MM.1S (cell line): ENCODE data around the gene DMRT2.

Experiments used
- DNase-seq: peaks from one replicate; pipeline ENCODE4 v3.0.0-alpha.2; 2015
- H2AFZ ChIP-seq: fragments of 300-600 bp; sonication (generic); 2 replicates; pipeline ENCODE4 v1.6.0; 2016; ENCODE audit warnings: antibody characterized with exemption, low read length
- H3F3A ChIP-seq: fragments of 300-600 bp; sonication (generic); 2 replicates; pipeline ENCODE4 v1.6.1; 2016; ENCODE audit warnings: mild to moderate bottlenecking, antibody characterized with exemption, low read length, moderate library complexity, mixed read lengths; ENCODE audit not compliant: insufficient read depth
- H3K27ac ChIP-seq: fragments of 300-600 bp; sonication (generic); 2 replicates; pipeline ENCODE4 v1.5.1; 2016; ENCODE audit warnings: mild to moderate bottlenecking, low read length
- H3K27me3 ChIP-seq: fragments of 300-600 bp; sonication (generic); replicated peaks from 2 replicates; pipeline ENCODE4 v1.6.0; 2016; ENCODE audit warnings: low read length; ENCODE audit not compliant: insufficient read depth
- H3K36me3 ChIP-seq: fragments of 300-600 bp; sonication (generic); replicated peaks from 2 replicates; pipeline ENCODE4 v1.6.1; 2016; ENCODE audit warnings: mild to moderate bottlenecking, low read length, mixed read lengths; ENCODE audit not compliant: insufficient read depth
- H3K4me1 ChIP-seq: fragments of 300-600 bp; sonication (generic); 2 replicates; pipeline ENCODE4 v1.6.1; 2016; ENCODE audit warnings: low read length, mixed read lengths
- H3K4me2 ChIP-seq: fragments of 300-600 bp; sonication (generic); 2 replicates; pipeline ENCODE4 v1.6.0; 2016; ENCODE audit warnings: low read depth, low read length
- H3K4me3 ChIP-seq: fragments of 300-600 bp; sonication (generic); 2 replicates; pipeline ENCODE4 v1.5.1; 2016; ENCODE audit warnings: low read length, mixed read lengths
- H3K79me2 ChIP-seq: fragments of 300-600 bp; sonication (generic); 2 replicates; pipeline ENCODE4 v1.6.1; 2016; ENCODE audit warnings: mixed run types, low read length, mixed read lengths
- H3K9ac ChIP-seq: fragments of 300-600 bp; sonication (generic); 2 replicates; pipeline ENCODE4 v1.6.1; 2016; ENCODE audit warnings: low read length, mixed read lengths
- H3K9me2 ChIP-seq: fragments of 300-600 bp; sonication (generic); replicated peaks from 2 replicates; pipeline ENCODE4 v1.6.1; 2016; ENCODE audit warnings: mild to moderate bottlenecking, low read length, mixed read lengths; ENCODE audit not compliant: insufficient read depth
- H3K9me3 ChIP-seq: fragments of 300-600 bp; sonication (generic); replicated peaks from 2 replicates; pipeline ENCODE4 v1.6.1; 2016; ENCODE audit warnings: mild to moderate bottlenecking, low read length, mixed read lengths; ENCODE audit not compliant: insufficient read depth
- H4K20me1 ChIP-seq: fragments of 300-600 bp; sonication (generic); 2 replicates; pipeline ENCODE4 v1.6.1; 2016; ENCODE audit warnings: mild to moderate bottlenecking, low read length, moderate library complexity, mixed read lengths; ENCODE audit not compliant: insufficient read depth
- EZH2 ChIP-seq: fragments of 300-600 bp; sonication (generic); optimal IDR thresholded peaks from 2 replicates; pipeline ENCODE3; 2017; ENCODE audit warnings: low read depth, mild to moderate bottlenecking, antibody characterized with exemption, low read length, mixed read lengths
- EZH2phosphoT487 ChIP-seq: fragments of 300-600 bp; sonication (generic); IDR thresholded peaks from 2 replicates; pipeline ENCODE4 v1.6.1; 2018; ENCODE audit warnings: antibody characterized with exemption, low read length
- TF ChIP-seq, protein P1 (sequence below): fragments of 300-600 bp; sonication (generic); IDR thresholded peaks from 2 replicates; pipeline ENCODE4 v1.5.1; 2016; ENCODE audit warnings: antibody characterized with exemption, low read length, mixed read lengths

DMRT2 gene

DNA sequence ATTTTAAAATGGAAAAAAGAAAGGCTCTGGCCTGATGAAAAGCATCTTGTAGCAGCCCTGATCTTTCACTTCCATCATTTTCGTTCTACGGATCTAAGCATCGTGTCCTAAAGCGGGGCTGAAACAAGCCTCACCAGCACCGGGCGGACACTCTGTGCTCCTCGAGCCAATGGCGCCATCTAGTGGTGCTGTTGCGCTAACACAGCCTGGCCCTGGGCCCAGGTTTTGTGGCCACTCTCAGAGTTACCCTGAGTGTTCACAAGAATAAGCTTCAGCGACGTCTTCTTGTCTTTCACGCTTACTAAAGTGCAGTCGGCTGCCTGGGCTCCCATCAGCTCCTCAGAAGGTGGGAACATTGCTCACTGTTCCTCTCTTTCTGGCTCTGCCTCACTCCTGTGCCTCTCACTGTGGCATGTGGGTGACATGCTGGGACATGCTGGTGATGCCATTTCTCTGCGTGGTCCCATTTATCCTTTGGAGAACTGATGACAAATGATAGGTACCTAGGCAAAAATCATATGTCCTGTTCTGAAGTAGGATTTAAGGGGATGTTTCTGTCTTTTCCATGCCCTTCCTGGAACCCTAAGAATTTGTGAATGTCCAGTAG, 41.0 kb upstream of the DMRT2 start:
- no peak overlapping the region for H3K4me3 ChIP-seq
- peaks cover 16% of the 10 kb centered on the region for H3K4me1 ChIP-seq
- no peaks in the 10 kb centered on the region for H4K20me1 ChIP-seq
- no peaks in the 10 kb centered on the region for H3K9me2 ChIP-seq
- H3K36me3 ChIP-seq: no peaks in the 10 kb centered on the region
- DNase-seq: peak; percentile 87
- no peaks in the 10 kb centered on the region for H3K9me3 ChIP-seq
- no peaks in the 10 kb centered on the region for H3K79me2 ChIP-seq
- H3F3A ChIP-seq: 0 out of 2 replicates have a peak, but pooled peaks cover 3% of the 10 kb centered on the region
- TF ChIP-seq, protein P1, sequence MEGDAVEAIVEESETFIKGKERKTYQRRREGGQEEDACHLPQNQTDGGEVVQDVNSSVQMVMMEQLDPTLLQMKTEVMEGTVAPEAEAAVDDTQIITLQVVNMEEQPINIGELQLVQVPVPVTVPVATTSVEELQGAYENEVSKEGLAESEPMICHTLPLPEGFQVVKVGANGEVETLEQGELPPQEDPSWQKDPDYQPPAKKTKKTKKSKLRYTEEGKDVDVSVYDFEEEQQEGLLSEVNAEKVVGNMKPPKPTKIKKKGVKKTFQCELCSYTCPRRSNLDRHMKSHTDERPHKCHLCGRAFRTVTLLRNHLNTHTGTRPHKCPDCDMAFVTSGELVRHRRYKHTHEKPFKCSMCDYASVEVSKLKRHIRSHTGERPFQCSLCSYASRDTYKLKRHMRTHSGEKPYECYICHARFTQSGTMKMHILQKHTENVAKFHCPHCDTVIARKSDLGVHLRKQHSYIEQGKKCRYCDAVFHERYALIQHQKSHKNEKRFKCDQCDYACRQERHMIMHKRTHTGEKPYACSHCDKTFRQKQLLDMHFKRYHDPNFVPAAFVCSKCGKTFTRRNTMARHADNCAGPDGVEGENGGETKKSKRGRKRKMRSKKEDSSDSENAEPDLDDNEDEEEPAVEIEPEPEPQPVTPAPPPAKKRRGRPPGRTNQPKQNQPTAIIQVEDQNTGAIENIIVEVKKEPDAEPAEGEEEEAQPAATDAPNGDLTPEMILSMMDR: peak; percentile 99
- TF ChIP-seq EZH2: no peak
- peak overlapping the region; percentile 2; the same call in 1 of the 2 replicates for H3K4me2 ChIP-seq
- peak overlapping the region; percentile 54; the same call in 1 of the 2 replicates for H2AFZ ChIP-seq
- no peaks in the 10 kb centered on the region for H3K27me3 ChIP-seq
- no peak overlapping the region for H3K27ac ChIP-seq
- no peak overlapping the region for H3K9ac ChIP-seq

DNA sequence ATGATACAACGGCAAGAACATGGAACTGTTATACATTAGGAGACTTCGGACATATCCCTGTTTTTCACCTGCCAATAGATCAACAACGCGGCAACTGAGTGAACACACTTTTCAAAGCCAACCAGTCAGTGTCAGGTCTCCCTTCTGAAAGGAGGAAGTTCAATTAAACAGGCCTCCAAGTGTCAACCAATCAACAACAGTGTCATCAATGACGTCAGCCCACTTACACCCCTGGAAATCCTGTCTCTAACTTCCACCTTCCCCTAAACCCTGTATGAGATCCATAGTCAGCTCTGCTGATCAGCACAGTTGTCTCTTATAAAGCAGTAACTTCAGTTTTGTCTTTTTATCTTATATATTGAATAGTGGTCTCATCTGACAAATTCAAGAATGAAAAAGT, 37.1 kb upstream of the DMRT2 start:
- TF ChIP-seq, protein P1: no peak
- TF ChIP-seq EZH2 (no peak), EZH2phosphoT487 (no peak)
- no peak for DNase-seq
- Histone ChIP-seq H3K9me3 (no peaks in the 10 kb centered on the region), H3K4me2 (no peak overlapping the region), H4K20me1 (no peaks in the 10 kb centered on the region), H3K9ac (no peak overlapping the region), H3K9me2 (no peaks in the 10 kb centered on the region), H3K27me3 (no peaks in the 10 kb centered on the region), H2AFZ (no peak overlapping the region), H3K36me3 (no peaks in the 10 kb centered on the region), H3F3A (no peaks in the 10 kb centered on the region), H3K79me2 (no peaks in the 10 kb centered on the region), H3K4me3 (no peak overlapping the region), H3K4me1 (0 out of 2 replicates have a peak, but pooled peaks cover 3% of the 10 kb centered on the region), H3K27ac (no peak overlapping the region)

DNA sequence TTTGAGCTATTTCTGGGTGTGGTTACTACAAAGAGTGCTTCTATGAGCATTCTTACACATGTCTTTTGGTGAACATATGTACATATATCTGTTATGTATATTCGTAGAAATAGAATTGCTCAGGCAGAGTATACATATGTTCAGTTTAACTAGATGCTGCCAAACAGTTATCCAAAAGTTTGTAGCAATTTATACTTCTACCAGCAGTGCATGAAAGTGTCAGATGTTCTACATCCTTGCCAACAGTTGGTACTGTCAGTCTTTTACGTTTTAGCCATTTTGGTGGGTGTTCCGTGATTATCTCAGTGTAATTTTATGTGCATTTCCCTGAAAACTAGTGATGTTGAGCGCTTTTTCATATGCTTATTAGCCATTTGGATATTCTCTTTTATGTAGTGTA, 35.9 kb upstream of the DMRT2 start:
- Histone ChIP-seq H4K20me1 (no peaks in the 10 kb centered on the region), H2AFZ (no peak overlapping the region), H3K4me2 (no peak overlapping the region), H3K36me3 (no peaks in the 10 kb centered on the region), H3K27ac (no peak overlapping the region), H3K9me3 (no peaks in the 10 kb centered on the region), H3K4me1 (0 out of 2 replicates have a peak, but pooled peaks cover 2% of the 10 kb centered on the region), H3K4me3 (no peak overlapping the region), H3K9me2 (no peaks in the 10 kb centered on the region), H3F3A (no peaks in the 10 kb centered on the region), H3K9ac (no peak overlapping the region), H3K79me2 (no peaks in the 10 kb centered on the region), H3K27me3 (no peaks in the 10 kb centered on the region)
- no peak for DNase-seq
- TF ChIP-seq, protein P1: no peak
- TF ChIP-seq EZH2 (no peak), EZH2phosphoT487 (no peak)
